CD4-positive, CD25-positive, alpha-beta regulatory T cell (primary cell): ENCODE measurements around the gene CLPX. TPM values are rescaled to one million over a fixed set of nuclear protein-coding genes. Genes with fewer than 3 reads are reported as not detected.

Experiments
- ATAC-seq, 2 donors: fragments of 150-1000 bp; cut with Tn5 transposase; one replicate each; pipeline ENCODE4 v1.10.0; 2021; ENCODE audit warnings: low read depth in 2 of 2, moderate number of reproducible peaks in 2 of 2, moderate library complexity in 1 of 2
- DNase-seq, 3 donors: peaks; one replicate each; pipeline versions ENCODE4 v3.0.0 to v3.0.0-alpha.2; 2012 to 2022; ENCODE audit warnings: mixed read lengths in 1 of 3
- H3K27ac ChIP-seq: one replicate; pipeline ENCODE4 v1.7.0; 2013; ENCODE audit warnings: mild to moderate bottlenecking, low read length; ENCODE audit not compliant: insufficient read depth, poor library complexity, severe bottlenecking
- H3K27me3 ChIP-seq: one replicate; pipeline ENCODE4 v1.7.0; 2013; ENCODE audit warnings: low read length; ENCODE audit not compliant: control insufficient read depth, insufficient read depth
- H3K36me3 ChIP-seq: one replicate; pipeline ENCODE4 v1.7.0; 2013; ENCODE audit warnings: mild to moderate bottlenecking, low read length, moderate library complexity; ENCODE audit not compliant: control insufficient read depth, insufficient read depth
- H3K4me1 ChIP-seq: 2 replicates; pipeline ENCODE4 v1.7.0; 2013; ENCODE audit warnings: mild to moderate bottlenecking, low read length; ENCODE audit not compliant: insufficient read depth, control insufficient read depth, poor library complexity, severe bottlenecking
- H3K4me3 ChIP-seq: one replicate; pipeline ENCODE4 v1.7.0; 2013; ENCODE audit warnings: low read depth, mild to moderate bottlenecking, low read length, moderate library complexity
- H3K9me3 ChIP-seq, 2 experiments: 1 replicate in 1 of 2; 2 replicates in 1 of 2; pipeline ENCODE4 v1.7.0; 2013; ENCODE audit warnings: low read length in 2 of 2, mild to moderate bottlenecking in 1 of 2, moderate library complexity in 1 of 2; ENCODE audit not compliant: control insufficient read depth in 2 of 2
- H3K27ac Mint-ChIP-seq, 3 donors: one replicate each; pipeline ENCODE4 v1.8.0; 2020 to 2022; ENCODE audit warnings: mild to moderate bottlenecking in 3 of 3, mixed read lengths in 3 of 3, moderate library complexity in 2 of 3
- H3K27me3 Mint-ChIP-seq: one replicate; pipeline ENCODE4 v1.8.0; 2022; ENCODE audit warnings: mild to moderate bottlenecking, mixed read lengths
- H3K36me3 Mint-ChIP-seq: one replicate; pipeline ENCODE4 v1.8.0; 2020; ENCODE audit warnings: mixed read lengths
- H3K4me1 Mint-ChIP-seq, 4 donors: one replicate each; pipeline ENCODE4 v1.8.0; 2020 to 2022; ENCODE audit warnings: mixed read lengths in 4 of 4, mild to moderate bottlenecking in 1 of 4
- H3K4me3 Mint-ChIP-seq, 4 donors: one replicate each; pipeline ENCODE4 v1.8.0; 2020 to 2022; ENCODE audit warnings: mild to moderate bottlenecking in 4 of 4, mixed read lengths in 4 of 4, moderate library complexity in 3 of 4
- H3K9me3 Mint-ChIP-seq, 7 donors: one replicate each; pipeline ENCODE4 v1.8.0; 2020 to 2022; ENCODE audit warnings: mixed read lengths in 7 of 7, mild to moderate bottlenecking in 3 of 7, moderate library complexity in 2 of 7
- polyA plus RNA-seq, 4 donors: library from polyadenylated mRNA; unstranded; fragments of 300-500 nt; fragmentation: Illumina TruSeq; gene quantifications; one replicate each; pipeline ENCODE4 v1.2.3, GENCODE V29; 2021
- total RNA-seq: library from RNA; stranded (reverse); gene quantifications from one replicate; pipeline ENCODE4 v1.2.3, GENCODE V29; 2022

Gene CLPX
- total and polyA plus RNA-seq, 5 donors from 2014 or later, result 31.2 to 39.8 (median 36.4) TPM

- no peaks in the 10 kb centered on the region for H3K36me3 Mint-ChIP-seq
- H3K4me1 Mint-ChIP-seq, result no peaks in the 10 kb centered on the region
- Histone ChIP-seq H3K27ac (no peak overlapping the region), H3K27me3 (no peaks in the 10 kb centered on the region), H3K36me3 (no peaks in the 10 kb centered on the region), H3K4me3 (no peak overlapping the region), H3K4me1 (no peaks in the 10 kb centered on the region), H3K9me3 (no peaks in the 10 kb centered on the region)
- no peaks in the 10 kb centered on the region for H3K9me3 Mint-ChIP-seq
- ATAC-seq, result no peak
- no peak overlapping the region for H3K4me3 Mint-ChIP-seq
- H3K27ac Mint-ChIP-seq, result no peak overlapping the region
- peaks cover 10% of the 10 kb centered on the region for H3K27me3 Mint-ChIP-seq
- no peak for DNase-seq
Observed at GRCh38 chr15:65204236-65204930, 19.2 kb upstream of the CLPX start.

GRCh38 chr15:65201918-65202317 is 16.8 kb upstream of the CLPX start:
- Mint-ChIP-seq H3K36me3 (no peaks in the 10 kb centered on the region), H3K4me3 (no peak overlapping the region), H3K27me3 (peaks cover 10% of the 10 kb centered on the region), H3K9me3 (no peaks in the 10 kb centered on the region), H3K27ac (no peak overlapping the region), H3K4me1 (no peaks in the 10 kb centered on the region)
- Histone ChIP-seq H3K4me3 (no peak overlapping the region), H3K27me3 (no peaks in the 10 kb centered on the region), H3K36me3 (no peaks in the 10 kb centered on the region), H3K9me3 (no peaks in the 10 kb centered on the region), H3K4me1 (no peaks in the 10 kb centered on the region), H3K27ac (no peak overlapping the region)
- DNase-seq (no peak), ATAC-seq (no peak)

GRCh38 chr15:65198571-65198970 is 13.4 kb upstream of the CLPX start:
- Mint-ChIP-seq H3K27ac (no peak overlapping the region), H3K4me3 (no peak overlapping the region), H3K36me3 (no peaks in the 10 kb centered on the region), H3K4me1 (no peaks in the 10 kb centered on the region), H3K9me3 (no peaks in the 10 kb centered on the region), H3K27me3 (peaks cover 4% of the 10 kb centered on the region)
- Histone ChIP-seq H3K4me3 (no peak overlapping the region), H3K27ac (no peak overlapping the region), H3K4me1 (no peaks in the 10 kb centered on the region), H3K27me3 (no peaks in the 10 kb centered on the region), H3K36me3 (no peaks in the 10 kb centered on the region), H3K9me3 (no peaks in the 10 kb centered on the region)
- ATAC-seq (no peak), DNase-seq (no peak)

GRCh38 chr15:65197337-65197645 is 12.1 kb upstream of the CLPX start:
- no peak for DNase-seq
- Mint-ChIP-seq H3K36me3 (no peaks in the 10 kb centered on the region), H3K4me3 (no peak overlapping the region), H3K4me1 (no peaks in the 10 kb centered on the region), H3K27ac (no peak overlapping the region), H3K27me3 (no peaks in the 10 kb centered on the region), H3K9me3 (no peaks in the 10 kb centered on the region)
- H3K27ac ChIP-seq, result no peak overlapping the region
- ATAC-seq, result no peak
- no peak overlapping the region for H3K4me3 ChIP-seq
- H3K4me1 ChIP-seq, result no peaks in the 10 kb centered on the region
- H3K36me3 ChIP-seq, result no peaks in the 10 kb centered on the region
- no peaks in the 10 kb centered on the region for H3K27me3 ChIP-seq
- H3K9me3 ChIP-seq, result no peaks in the 10 kb centered on the region

GRCh38 chr15:65196637-65197336 is 11.6 kb upstream of the CLPX start:
- Mint-ChIP-seq H3K4me3 (no peak overlapping the region), H3K36me3 (no peaks in the 10 kb centered on the region), H3K4me1 (no peaks in the 10 kb centered on the region), H3K9me3 (no peaks in the 10 kb centered on the region), H3K27ac (peak overlapping the region in 1 of 3 donors; percentile 60), H3K27me3 (no peaks in the 10 kb centered on the region)
- no peak overlapping the region for H3K27ac ChIP-seq
- no peak overlapping the region for H3K4me3 ChIP-seq
- H3K27me3 ChIP-seq, result no peaks in the 10 kb centered on the region
- DNase-seq (no peak), ATAC-seq (no peak)
- no peaks in the 10 kb centered on the region for H3K9me3 ChIP-seq
- H3K36me3 ChIP-seq, result no peaks in the 10 kb centered on the region
- H3K4me1 ChIP-seq, result no peaks in the 10 kb centered on the region

- Mint-ChIP-seq H3K27ac (no peak overlapping the region), H3K9me3 (no peaks in the 10 kb centered on the region), H3K4me1 (no peaks in the 10 kb centered on the region), H3K27me3 (no peaks in the 10 kb centered on the region), H3K4me3 (no peak overlapping the region), H3K36me3 (no peaks in the 10 kb centered on the region)
- no peak for ATAC-seq
- DNase-seq, result no peak
- H3K4me3 ChIP-seq, result no peak overlapping the region
- H3K9me3 ChIP-seq, result no peaks in the 10 kb centered on the region
- no peaks in the 10 kb centered on the region for H3K4me1 ChIP-seq
- no peak overlapping the region for H3K27ac ChIP-seq
- no peaks in the 10 kb centered on the region for H3K36me3 ChIP-seq
- H3K27me3 ChIP-seq, result no peaks in the 10 kb centered on the region
Observed at GRCh38 chr15:65195548-65195923, 10.4 kb upstream of the CLPX start.

- H3K36me3 ChIP-seq, result no peaks in the 10 kb centered on the region
- Mint-ChIP-seq H3K4me3 (no peak overlapping the region), H3K27ac (no peak overlapping the region), H3K27me3 (no peaks in the 10 kb centered on the region), H3K36me3 (no peaks in the 10 kb centered on the region), H3K9me3 (no peaks in the 10 kb centered on the region), H3K4me1 (no peaks in the 10 kb centered on the region)
- DNase-seq (no peak), ATAC-seq (no peak)
- no peak overlapping the region for H3K27ac ChIP-seq
- no peaks in the 10 kb centered on the region for H3K9me3 ChIP-seq
- no peak overlapping the region for H3K4me3 ChIP-seq
- no peaks in the 10 kb centered on the region for H3K27me3 ChIP-seq
- no peaks in the 10 kb centered on the region for H3K4me1 ChIP-seq
Observed at GRCh38 chr15:65194826-65195547, 9.8 kb upstream of the CLPX start.
